GM19238 (cell line): ENCODE measurements around the gene MAP3K7CL.

ENCODE experiments used
- DNase-seq: peaks from one replicate; pipeline ENCODE4 v3.0.0; 2011; ENCODE audit warnings: low spot score; ENCODE audit not compliant: insufficient read length

MAP3K7CL gene

DNA sequence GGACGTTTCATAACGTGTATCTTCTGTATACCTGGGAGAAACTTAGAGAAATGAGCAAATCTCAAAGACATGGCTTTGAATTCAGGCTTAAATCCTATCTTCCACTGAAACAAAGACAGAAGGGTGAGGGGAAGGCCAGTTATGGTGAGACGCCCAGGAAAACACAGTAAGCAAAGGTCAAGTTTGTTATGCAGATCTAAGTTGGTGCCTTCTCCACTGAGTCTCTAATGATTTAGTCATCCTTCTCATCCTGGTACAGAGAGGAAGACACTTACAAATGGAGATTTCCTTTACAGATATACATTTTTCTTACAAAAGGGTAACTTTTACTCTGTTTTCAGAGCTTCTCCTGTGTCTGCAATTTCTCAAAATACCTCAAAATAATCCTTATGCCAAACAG lies 64.4 kb downstream of the MAP3K7CL start:
- DNase-seq = no peak

- peak; percentile 61 for DNase-seq
Observed at GRCh38 chr21:29195981-29196669, 65.7 kb downstream of the MAP3K7CL start.

GRCh38 chr21:29196670-29197191 lies 66.3 kb downstream of the MAP3K7CL start:
- DNase-seq = no peak

DNA sequence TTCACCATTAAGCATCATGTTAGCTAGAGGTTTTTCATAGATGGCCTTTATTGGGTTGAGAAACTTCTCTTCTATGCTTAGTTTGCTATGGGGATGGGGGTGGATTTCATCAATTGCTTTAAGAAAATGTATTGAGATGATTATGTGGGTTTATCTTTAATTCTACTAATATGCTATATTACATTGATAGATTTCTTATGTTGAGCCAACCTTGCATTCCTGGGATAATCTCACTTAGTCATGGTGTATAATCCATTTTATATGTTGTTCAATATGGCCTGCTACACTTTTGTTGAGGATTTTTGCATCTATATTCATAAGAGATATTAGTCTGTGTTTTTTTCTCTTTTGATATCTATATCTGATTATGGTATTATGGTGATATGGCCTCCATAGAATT lies 70.7 kb downstream of the MAP3K7CL start:
- DNase-seq = no peak

GRCh38 chr21:29205009-29205408 lies 74.6 kb downstream of the MAP3K7CL start:
- no peak for DNase-seq

DNA sequence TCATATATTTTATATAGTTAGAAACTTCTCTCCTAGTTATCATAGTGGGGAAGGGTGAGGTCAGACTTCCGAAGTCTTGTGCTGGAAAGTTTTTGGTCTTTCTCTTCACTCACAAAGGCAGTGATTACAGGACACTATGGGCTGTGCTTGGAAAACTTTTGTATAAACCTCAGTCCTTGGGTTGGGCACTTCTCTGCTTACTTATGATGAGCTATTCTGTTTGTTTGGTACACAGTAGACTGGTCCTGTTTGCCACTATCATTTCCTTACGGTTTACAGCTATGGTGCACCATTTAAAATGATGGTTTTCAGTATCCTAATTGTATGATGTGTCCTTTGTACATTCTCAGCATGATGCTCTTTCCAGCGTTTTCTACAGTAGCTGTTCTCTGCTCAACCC lies 75.5 kb downstream of the MAP3K7CL start:
- DNase-seq = no peak

GRCh38 chr21:29206445-29206844 lies 76.0 kb downstream of the MAP3K7CL start:
- no peak for DNase-seq

GRCh38 chr21:29207201-29207600 lies 76.8 kb downstream of the MAP3K7CL start:
- DNase-seq = no peak

DNA sequence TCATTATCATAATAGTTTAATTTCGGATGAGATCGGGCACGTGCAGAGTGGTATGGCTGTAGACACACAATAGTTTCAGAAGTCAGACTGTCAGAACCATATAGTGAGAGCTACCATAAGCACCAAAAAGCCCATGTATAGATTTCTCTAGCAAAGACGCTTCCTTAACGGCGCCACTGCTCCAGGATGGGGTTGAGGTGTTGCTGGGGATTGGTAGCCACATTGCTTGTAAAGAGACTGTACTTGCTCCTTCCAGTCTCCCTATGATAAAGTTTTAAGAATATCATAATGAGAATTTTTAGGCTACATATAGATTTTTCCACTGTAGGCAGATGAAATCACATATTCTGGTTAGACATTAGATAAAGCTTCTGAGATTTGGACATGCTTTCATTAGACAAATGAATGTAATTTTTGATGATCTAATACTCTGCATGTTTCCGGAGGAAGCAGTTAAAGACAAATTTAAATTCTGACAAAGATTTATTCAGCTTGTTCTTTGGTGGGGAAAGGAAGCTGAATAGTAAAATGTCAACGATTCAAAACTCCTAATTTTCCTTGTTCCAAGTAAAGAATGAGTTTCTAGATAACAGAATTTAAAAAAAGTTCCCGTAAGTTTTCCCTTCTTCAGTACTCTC lies 77.7 kb downstream of the MAP3K7CL start:
- no peak for DNase-seq

DNA sequence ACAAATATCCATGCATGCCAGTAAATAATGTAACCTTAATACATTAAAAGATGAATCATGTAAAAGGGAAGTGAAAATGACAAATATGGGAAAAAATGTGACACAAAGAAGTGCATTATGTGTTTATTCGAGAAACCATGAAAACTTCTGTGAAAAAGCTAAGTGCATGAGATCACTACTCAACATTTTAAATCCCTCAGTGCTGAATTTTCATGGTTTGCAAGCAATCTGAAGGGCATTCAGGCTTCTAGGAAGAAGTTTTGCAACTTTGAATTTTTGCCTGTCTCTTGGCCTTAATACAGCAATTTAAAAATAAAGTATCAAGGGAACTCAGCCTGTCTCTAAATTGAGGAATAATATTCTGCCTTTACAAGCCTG lies 78.2 kb downstream of the MAP3K7CL start:
- no peak for DNase-seq

DNA sequence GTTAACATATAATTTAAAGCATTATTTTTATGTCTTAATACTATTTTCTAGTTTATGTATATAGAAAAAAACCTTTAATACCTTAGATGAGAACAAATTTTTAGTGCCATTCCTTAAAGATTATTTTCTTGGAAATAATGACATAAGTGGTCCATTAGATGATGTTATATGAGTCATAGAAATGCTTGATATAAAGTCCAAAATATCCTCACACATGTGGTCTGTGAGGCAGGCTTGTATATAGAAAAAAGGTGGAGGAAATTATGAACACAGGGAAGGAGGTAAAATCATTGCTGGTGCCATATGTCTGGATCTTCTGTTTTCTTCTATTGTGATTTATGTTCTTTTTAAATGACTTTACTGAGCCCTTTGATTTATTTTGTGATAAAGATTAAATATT lies 79.3 kb downstream of the MAP3K7CL start:
- no peak for DNase-seq

GRCh38 chr21:29211205-29211604 lies 80.8 kb downstream of the MAP3K7CL start:
- no peak for DNase-seq

- no peak for DNase-seq
Observed at GRCh38 chr21:29212446-29212845, 82.0 kb downstream of the MAP3K7CL start.

GRCh38 chr21:29213513-29214385 lies 83.3 kb downstream of the MAP3K7CL start:
- no peak for DNase-seq

DNA sequence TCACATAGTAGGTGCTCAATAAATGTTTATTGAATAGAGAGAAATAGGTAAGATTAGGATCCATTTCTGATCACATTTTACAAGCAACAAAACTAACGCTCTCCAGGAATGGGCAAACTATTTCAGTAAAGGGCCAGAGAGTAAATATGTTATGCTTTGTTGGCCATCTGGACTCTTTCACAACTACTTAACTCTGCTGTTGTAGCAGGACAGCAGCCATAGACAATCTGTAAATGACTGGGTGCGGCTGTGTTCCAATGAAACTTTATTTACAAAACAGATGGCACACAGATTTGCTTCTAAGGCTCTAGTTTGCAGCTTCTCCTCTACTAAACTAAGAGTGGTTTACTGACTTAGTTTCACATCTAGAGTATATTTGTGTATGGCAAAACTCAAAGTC lies 85.3 kb downstream of the MAP3K7CL start:
- no peak for DNase-seq

DNA sequence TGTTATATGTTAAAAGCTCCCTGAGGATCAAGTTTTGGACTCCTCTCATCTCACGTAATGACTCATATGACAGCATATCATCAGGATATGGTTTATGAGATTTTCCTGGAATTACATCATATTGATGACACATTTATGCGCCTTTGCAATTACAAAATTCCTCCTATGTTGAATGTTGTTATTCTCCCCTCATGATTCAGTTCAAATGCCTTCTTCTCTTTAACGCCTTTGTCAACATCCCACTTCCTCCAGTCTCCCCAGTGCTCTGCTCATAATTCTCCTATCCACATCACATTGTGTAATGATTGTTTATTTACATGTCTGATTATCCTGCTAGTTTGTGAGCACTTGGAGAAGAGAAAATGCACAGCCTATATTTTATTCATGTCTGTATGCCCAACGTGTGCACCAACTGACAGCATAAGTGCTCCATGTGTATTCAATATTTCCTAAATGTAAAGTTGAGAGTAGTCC lies 87.4 kb downstream of the MAP3K7CL start:
- no peak for DNase-seq

DNA sequence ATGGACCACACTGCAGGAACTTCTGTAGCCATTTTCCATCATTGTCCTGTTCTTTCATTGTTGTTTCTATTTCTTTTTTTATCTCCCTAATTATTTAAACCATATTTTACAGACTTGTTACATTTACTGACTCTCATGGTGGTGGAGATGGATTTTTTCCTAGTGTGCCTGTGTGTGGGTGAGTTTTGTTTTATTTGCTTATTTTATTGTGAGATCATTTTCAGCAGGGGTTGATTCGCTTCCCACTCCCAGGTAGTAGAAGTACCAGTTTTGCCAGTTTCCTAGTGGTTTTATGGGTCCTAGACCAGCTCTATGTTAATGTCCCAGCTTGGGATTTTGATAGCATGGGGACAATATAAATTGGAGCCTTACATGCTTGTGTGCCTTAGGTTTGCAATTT lies 88.3 kb downstream of the MAP3K7CL start:
- DNase-seq = no peak

DNA sequence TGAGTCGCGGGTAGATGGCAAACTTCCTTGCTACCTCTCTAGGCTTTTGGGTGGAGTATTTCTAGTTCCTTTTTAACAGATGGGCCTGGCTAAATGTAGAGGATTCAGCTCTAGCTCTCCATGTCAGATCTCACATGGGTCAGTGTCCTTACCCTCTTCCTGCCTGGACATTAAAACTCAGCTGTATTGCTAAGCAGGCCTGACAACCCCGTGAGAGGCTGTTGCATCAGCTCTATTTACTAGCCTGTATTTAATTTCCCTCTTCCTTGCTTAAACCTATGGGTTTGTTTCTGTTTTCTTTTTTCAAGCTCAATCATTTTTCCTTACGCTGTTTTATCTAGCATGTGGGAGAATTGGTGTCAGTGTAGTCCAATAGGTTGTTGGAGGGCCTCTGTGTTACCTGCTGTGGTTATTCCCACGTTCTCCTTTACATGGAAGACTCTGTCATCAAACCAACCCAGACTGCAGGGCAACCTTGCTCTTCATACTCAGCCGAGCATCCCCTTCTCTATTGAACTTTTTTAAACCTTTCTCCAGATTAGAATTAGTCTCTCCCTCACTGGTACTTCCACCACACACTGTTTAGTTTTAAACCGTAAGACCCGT lies 88.8 kb downstream of the MAP3K7CL start:
- DNase-seq = no peak

DNA sequence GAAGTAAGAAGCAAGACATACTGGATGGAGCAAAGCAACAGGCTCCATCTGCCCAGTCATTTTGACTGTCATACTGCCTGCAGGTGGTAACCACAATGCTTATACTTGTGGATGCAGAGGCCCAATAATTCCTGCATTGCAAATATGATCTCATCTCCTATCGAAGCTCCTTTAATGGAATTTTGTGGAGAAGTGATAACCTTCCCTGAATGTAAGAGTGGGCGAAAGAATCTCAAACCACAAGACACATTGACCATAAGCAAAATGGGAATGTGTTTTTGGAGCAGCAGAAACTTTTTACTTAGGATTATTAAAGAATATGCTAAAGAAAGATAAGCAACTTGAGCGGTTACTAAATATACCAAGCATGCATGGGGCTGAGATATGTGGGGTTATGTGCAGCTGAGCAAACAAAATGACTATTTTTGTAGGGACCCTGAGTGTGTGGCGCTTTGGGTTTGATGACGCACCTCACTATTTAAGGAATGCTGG lies 90.9 kb downstream of the MAP3K7CL start:
- DNase-seq = no peak

DNA sequence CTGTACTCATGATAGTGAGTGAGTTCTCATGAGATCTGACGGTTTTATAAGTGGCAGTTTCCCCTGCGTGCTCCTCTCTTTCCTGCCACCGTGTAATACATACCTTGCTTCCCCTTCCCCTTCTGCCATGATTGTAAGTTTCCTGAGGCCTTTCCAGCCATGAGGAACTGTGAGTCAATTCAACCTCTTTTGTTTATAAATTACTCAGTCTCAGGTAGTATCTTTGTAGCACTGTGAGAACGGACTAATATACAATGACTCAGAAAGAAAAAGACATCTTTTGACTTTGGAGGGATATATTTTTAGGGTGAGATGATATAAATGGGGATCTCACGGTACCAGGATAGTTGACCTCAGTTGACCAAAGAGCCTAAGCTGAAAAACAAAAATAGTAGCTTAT lies 93.6 kb downstream of the MAP3K7CL start:
- no peak for DNase-seq
